LNCaP clone FGC (cell line): ENCODE data around the gene METAP1D.
"Not testable (repeated sequence)": the region's sequence is repeated elsewhere in the genome, so short reads cannot be mapped to it uniquely, and the experiment has no call there.

Experiments
- DNase-seq: peaks from one replicate; pipeline ENCODE4 v3.0.0-alpha.2; 2011; ENCODE audit warnings: low read depth
- H3K4me3 ChIP-seq: 2 replicates; pipeline ENCODE4 v1.5.1; 2011; ENCODE audit warnings: mild to moderate bottlenecking, low read depth, low read length, control low read depth
- CTCF ChIP-seq: IDR thresholded peaks from 2 replicates; pipeline ENCODE4 v1.5.1; 2012; ENCODE audit warnings: mild to moderate bottlenecking; ENCODE audit not compliant: control insufficient read depth, insufficient read depth; ENCODE audit errors: extremely low read depth

The METAP1D gene

DNA sequence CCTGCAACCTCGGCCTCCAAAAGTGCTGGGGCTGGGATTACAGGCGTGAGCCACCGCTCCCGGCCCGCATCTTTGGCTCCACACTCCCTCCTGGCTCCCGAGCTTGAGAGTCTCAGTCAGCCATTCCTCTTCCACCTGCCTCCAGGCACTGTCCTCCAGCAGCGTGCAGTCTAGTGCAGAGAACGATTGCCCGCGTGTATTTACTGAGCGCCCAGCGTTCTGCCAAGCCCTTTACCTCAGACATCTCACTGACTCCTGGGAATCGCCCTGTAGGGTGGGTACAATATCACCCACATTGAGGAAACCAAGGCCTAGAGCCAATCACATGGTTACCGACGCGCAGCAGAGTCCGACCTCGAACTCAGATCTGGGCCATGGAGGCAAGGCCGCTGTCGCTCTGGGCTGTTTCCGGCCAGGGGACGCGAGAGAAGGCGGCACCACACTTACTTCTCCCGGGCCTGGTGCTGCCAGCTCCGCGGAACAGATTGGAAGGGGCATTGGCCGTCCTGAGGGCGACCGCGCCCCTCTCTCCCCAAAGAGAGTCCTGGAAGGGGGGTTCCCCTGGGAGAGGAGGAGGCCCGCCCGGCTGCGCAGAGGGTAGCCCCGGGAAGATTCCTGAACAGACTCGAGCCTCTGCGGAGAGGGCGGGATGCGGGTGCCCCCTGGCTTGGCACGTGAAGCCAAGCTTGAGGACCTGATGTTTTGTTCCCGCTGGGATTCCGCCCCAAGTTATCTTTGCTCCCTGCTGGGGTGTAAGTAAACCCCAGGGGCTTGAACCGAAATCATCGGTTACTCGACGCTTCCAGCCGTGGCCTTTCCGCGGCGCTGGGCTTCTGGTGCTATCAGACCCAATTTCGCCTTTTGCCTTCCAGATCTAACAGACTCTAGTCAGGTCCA lies 108.2 kb downstream of the METAP1D start:
- TF ChIP-seq CTCF, result no peak
- H3K4me3 ChIP-seq, result no peak overlapping the region
- no peak for DNase-seq

GRCh38 chr2:172108587-172108930 lies 108.8 kb downstream of the METAP1D start:
- no peak overlapping the region for H3K4me3 ChIP-seq
- TF ChIP-seq CTCF, result no peak
- no peak for DNase-seq

DNA sequence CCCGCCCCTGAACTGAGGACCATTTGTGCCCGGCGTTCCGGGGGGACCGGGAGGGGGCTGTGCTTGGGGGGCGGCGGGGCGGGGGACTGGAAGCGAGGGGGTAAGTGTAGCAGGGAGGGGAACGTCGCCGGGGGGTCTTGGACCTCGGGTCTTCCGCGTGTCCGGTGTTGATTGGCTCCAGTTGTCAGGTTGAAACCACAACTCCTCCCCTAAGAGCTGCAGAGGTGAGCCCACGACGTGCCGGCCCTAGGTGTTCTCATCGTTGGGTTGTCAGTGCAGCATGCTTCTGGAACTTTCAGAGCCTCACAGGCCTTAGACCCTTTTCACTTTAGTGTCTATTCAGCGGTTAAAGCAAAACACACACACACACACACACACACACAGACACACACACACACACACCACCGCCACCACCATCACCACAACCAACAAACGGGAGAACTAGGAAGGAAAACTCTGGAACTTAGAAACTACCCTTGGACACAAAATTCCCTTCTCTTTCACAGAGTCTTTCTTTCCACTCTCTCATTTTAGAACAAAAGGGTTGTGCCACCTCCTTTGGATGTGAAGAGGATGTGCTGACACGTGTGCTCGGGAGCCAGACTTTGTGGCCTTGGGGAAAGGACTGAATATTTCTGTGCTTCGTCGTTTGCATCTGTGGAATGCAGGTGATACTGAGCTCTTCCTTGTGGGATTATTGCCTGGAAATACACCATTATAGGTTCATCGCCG lies 109.7 kb downstream of the METAP1D start:
- no peak for DNase-seq
- no peak overlapping the region for H3K4me3 ChIP-seq
- no peak for TF ChIP-seq CTCF

- TF ChIP-seq CTCF, result no peak
- no peak for DNase-seq
- H3K4me3 ChIP-seq, result no peak overlapping the region
These were observed 110.4 kb downstream of the METAP1D start for GRCh38 chr2:172109988-172110811.

GRCh38 chr2:172113617-172114016 lies 113.9 kb downstream of the METAP1D start:
- TF ChIP-seq CTCF, result peak; percentile 20; the same call in 1 of the 2 replicates
- H3K4me3 ChIP-seq, result no peak overlapping the region
- DNase-seq, result no peak

DNA sequence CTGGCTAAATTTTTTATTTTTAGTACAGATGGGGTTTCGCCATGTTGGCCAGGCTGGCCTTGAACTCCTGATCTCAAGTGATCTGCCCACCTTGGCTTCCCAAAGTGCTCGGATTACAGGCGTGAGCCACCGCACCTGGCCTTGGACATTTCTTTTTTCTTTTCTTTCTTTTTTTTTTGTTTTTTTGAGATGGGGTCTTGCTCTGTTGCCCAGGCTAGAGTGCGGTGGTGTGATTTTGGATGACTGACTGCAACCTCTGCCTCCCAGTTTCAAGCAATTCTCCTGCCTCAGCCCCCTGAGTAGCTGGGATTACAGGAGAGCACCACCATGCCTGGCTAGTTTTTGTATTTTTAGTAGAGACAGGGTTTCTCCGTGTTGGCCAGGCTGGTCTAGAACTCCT lies 114.4 kb downstream of the METAP1D start:
- DNase-seq, H3K4me3 ChIP-seq: not testable (repeated sequence)

DNA sequence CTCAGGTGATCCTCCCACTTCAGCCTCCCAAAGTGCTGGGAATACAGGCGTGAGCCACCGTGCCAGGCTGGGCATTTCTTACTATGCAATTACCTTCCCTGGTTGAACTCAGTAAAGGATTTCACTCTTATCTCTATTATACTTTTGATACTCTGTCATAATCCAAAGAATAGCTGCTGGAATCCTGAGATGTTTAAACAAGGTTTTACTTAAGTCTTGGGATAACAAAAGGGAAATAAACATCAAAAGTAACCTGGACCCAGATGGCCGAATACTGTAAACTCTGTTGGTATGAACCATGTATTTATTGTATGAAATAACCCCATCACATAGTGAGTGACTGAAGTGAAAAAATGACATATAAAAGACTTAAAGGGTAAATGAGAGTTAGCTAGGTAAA lies 114.8 kb downstream of the METAP1D start:
- TF ChIP-seq CTCF, result no peak
- no peak for DNase-seq
- no peak overlapping the region for H3K4me3 ChIP-seq
